ENCODE results near the gene ZNF467. TPM values are rescaled to one million over a fixed set of nuclear protein-coding genes. Genes with fewer than 3 reads are reported as not detected.

The ZNF467 gene
- polyA plus RNA-seq, 5 donors, result 17.8 to 38.1 (median 29.0) TPM

- no peak for DNase-seq
Observed at GRCh38 chr7:149715476-149715875, 57.9 kb downstream of the ZNF467 start.

- no peak for DNase-seq
Observed at GRCh38 chr7:149714910-149715471, 58.4 kb downstream of the ZNF467 start.

Other genes with a start within 250 kb of the ZNF467 start
- gene ZNF862, start 64.8 kb upstream of the ZNF467 start, polyA plus RNA-seq (ENCODE audit: insufficient read depth in 1 of 5, insufficient read length in 5 of 5, low replicate concordance in 1 of 5), result 10 to 100 TPM; 19.8 to 26.5 (median 25.3) TPM
- 10 to 100 TPM; 11.0 to 19.8 (median 16.0) TPM for gene ATP6V0E2, start 100.4 kb upstream of the ZNF467 start, polyA plus RNA-seq (ENCODE audit: insufficient read depth in 1 of 5, insufficient read length in 5 of 5, low replicate concordance in 1 of 5)

Data from right lung (tissue), 5 donors.